GM13976 (cell line): ENCODE measurements around the gene CRMP1.

Experiments
- DNase-seq: peaks from one replicate; pipeline ENCODE4 v3.0.0; 2012; ENCODE audit warnings: low spot score
- CTCF ChIP-seq: IDR thresholded peaks from 2 replicates; pipeline ENCODE4 v1.5.1; 2012; ENCODE audit warnings: borderline replicate concordance, mild to moderate bottlenecking; ENCODE audit not compliant: insufficient read depth; ENCODE audit errors: extremely low read depth, missing control alignments, control extremely low read depth
- in situ Hi-C: fragments of 300-500 bp; cut with MboI; formaldehyde crosslinking; loops from one replicate; pipeline ENCODE4 v1.12.0; 2022; ENCODE audit warnings: low sequenced_read_pairs, mixed read lengths, inconsistent platforms; ENCODE audit not compliant: unreplicated experiment

Gene CRMP1

DNA sequence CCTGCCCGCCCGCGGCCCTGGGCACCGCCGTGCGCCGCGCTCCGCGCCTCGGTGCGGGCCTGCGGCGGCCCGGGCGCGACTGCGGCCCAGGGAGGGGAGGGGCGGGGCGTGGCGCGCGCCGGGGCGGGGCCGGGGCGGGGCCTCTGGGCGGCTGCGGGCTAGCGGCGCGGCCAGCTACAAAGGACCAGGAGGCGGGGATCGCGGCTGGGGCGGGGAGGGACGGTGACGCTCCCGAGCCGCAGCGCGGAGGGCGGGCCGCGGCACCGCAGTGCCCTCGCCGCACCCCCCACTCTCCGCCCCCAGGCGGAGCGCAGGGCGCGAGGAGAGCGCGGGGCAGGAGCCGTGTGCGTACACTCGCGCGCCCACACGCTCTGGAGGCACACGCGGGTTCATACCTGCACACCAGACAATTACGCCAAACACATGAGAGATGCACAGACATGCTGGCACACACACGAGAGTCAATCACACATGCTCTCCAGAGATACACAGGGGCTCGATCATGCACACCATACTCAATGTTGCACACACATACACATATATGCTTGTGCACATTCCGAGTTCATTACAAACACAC lies at the start of gene CRMP1:
TSS of gene CRMP1 (minus strand) at position 83 of the 577 bp plus-strand sequence. CDS start 117 bp downstream, outside the sequence.
- no peak for TF ChIP-seq CTCF
- no peak for DNase-seq

GRCh38 chr4:5941601-5942000 lies 48.7 kb upstream of the CRMP1 start:
- DNase-seq = no peak
- in situ Hi-C loops = no loop called here
- no peak for TF ChIP-seq CTCF

More for the DNA sequence above, at the start of gene CRMP1:
- in situ Hi-C loops = no loop called here

- in situ Hi-C loops = no loop called here
- DNase-seq = no peak
- no peak for TF ChIP-seq CTCF
Measured at GRCh38 chr4:5940470-5941203, 47.8 kb upstream of the CRMP1 start.

GRCh38 chr4:5933996-5934831 lies 41.3 kb upstream of the CRMP1 start:
- DNase-seq = no peak
- in situ Hi-C loops = no loop called here
- no peak for TF ChIP-seq CTCF

- in situ Hi-C loops = no loop called here
- no peak for TF ChIP-seq CTCF
- DNase-seq = no peak
Measured at GRCh38 chr4:5933116-5933515, 40.2 kb upstream of the CRMP1 start.

DNA sequence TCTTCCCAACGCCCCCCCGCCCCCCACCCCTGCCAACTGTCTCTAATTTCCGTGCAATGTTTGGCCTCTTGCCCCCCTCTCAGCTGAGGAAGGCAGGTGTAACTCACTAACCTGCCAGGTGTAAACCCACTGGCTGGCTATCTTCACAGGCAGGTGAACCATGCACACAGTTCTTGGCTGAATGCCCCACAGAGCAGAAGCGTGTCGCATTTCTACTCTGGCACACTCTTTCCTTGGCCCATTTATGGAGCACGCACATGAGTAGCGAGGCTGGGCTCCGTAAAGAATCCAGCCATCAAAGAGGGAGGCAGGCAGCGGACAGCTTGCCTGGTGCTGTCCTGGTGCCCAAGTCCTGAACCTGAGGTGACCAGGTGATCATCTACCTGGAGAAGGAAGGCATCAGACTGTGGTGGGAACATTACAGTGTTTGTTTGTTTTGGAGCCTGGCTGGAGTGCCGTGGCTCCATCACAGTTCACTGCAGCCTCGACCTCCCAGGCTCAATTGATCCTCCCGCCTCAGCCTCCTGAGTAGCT lies 39.2 kb upstream of the CRMP1 start:
- no peak for DNase-seq
- TF ChIP-seq CTCF = no peak
- in situ Hi-C loops = no loop called here
